Lung (tissue), 12 donors: ENCODE data around the gene NFATC2IP. TPM values are rescaled to one million over a fixed set of nuclear protein-coding genes. Genes with fewer than 3 reads are reported as not detected.

Experiments used
- ATAC-seq: fragments of 200-7000 bp; cut with Tn5 transposase; one replicate; pipeline ENCODE4 v1.9.1; 2020; ENCODE audit warnings: moderate number of reproducible peaks; ENCODE audit not compliant: insufficient read depth, low FRiP score
- DNase-seq, 3 donors: peaks; one replicate each; pipeline ENCODE4 v3.0.0-alpha.2; 2013 to 2017
- H3K27ac ChIP-seq, 2 donors: one replicate each; pipeline ENCODE4 v1.5.1; 2013; ENCODE audit warnings: mild to moderate bottlenecking in 2 of 2, moderate library complexity in 2 of 2, control low read depth in 1 of 2, inconsistent platforms in 1 of 2, low read depth in 1 of 2, low read length in 1 of 2
- H3K27me3 ChIP-seq, 3 donors: one replicate each; pipeline ENCODE4 v1.5.1; 2013; ENCODE audit warnings: low read length in 2 of 3; ENCODE audit not compliant: control insufficient read depth in 3 of 3, insufficient read depth in 3 of 3
- H3K36me3 ChIP-seq, 4 donors: one replicate each; pipeline ENCODE4 v1.5.1; 2013; ENCODE audit warnings: low read length in 4 of 4, mild to moderate bottlenecking in 1 of 4, moderate library complexity in 1 of 4; ENCODE audit not compliant: control insufficient read depth in 4 of 4, insufficient read depth in 4 of 4
- H3K4me1 ChIP-seq, 5 donors: one replicate each; pipeline ENCODE4 v1.5.1; 2013; ENCODE audit warnings: low read length in 5 of 5, mild to moderate bottlenecking in 2 of 5, moderate library complexity in 1 of 5; ENCODE audit not compliant: control insufficient read depth in 5 of 5, insufficient read depth in 5 of 5
- H3K4me3 ChIP-seq: one replicate; pipeline ENCODE4 v1.5.1; 2013; ENCODE audit warnings: mild to moderate bottlenecking, control low read depth, moderate library complexity
- H3K9ac ChIP-seq, 2 donors: one replicate each; pipeline ENCODE4 v1.5.1; 2013; ENCODE audit warnings: low read length in 2 of 2, control low read depth in 1 of 2; ENCODE audit not compliant: insufficient read depth in 1 of 2
- H3K9me3 ChIP-seq, 4 donors: one replicate each; pipeline ENCODE4 v1.5.1; 2013; ENCODE audit warnings: low read length in 3 of 4, mild to moderate bottlenecking in 1 of 4, moderate library complexity in 1 of 4; ENCODE audit not compliant: control insufficient read depth in 4 of 4, insufficient read depth in 3 of 4
- CTCF ChIP-seq: IDR thresholded peaks from 2 replicates; pipeline ENCODE4 v1.5.1; 2012; ENCODE audit warnings: mild to moderate bottlenecking; ENCODE audit errors: control extremely low read depth, extremely low read depth
- WGBS, 2 donors: extraction: QIAGEN DNeasy Blood & Tissue Kit; methylation state at CpG; one replicate each; pipeline ENCODE4 v1.1.7; 2013; 5-methylcytosine and 5-hydroxymethylcytosine counted together
- polyA plus RNA-seq, 2 donors: library from polyadenylated mRNA; stranded (reverse); fragments of 200-250 nt; gene quantifications; one replicate each; pipeline ENCODE4 v1.2.1, GENCODE V29; 2013
- total RNA-seq, 2 donors: library from RNA; depleted of rRNA in 1 of 2; stranded (reverse); fragments of >200 nt in 1 of 2; gene quantifications; one replicate each; pipeline ENCODE4 v1.2.1, GENCODE V29; 2014 to 2021
- donor health status: control.
- donor health status: control.
- donor health status: Bipolar disorder and iron deficiency.
- donor health status: healthy.
- donor health status: DM: yes; HTN: yes; CAD: no.

The NFATC2IP gene
- total and polyA plus RNA-seq, 4 donors, result 21.0 to 37.0 (median 27.4) TPM

GRCh38 chr16:28943281-28943680, 7.5 kb upstream of the NFATC2IP start:
- Histone ChIP-seq H3K27ac (no peak overlapping the region), H3K9ac (no peak overlapping the region), H3K4me1 (peaks cover 0 to 7% (median 3%) of the 10 kb centered on the region in 5 donors), H3K9me3 (no peaks in the 10 kb centered on the region), H3K27me3 (no peaks in the 10 kb centered on the region), H3K4me3 (no peak overlapping the region), H3K36me3 (no peaks in the 10 kb centered on the region)
- no peak for TF ChIP-seq CTCF
- no peak for ATAC-seq
- no peak for DNase-seq

- WGBS, 2 donors, result 79 to 86% methylated on average over 4 of the region's 4 CpGs
- Histone ChIP-seq H3K4me3 (no peak overlapping the region), H3K4me1 (peaks cover 0 to 10% (median 3%) of the 10 kb centered on the region in 5 donors), H3K27ac (no peak overlapping the region), H3K9ac (no peak overlapping the region), H3K27me3 (no peaks in the 10 kb centered on the region), H3K36me3 (no peaks in the 10 kb centered on the region), H3K9me3 (no peaks in the 10 kb centered on the region)
- TF ChIP-seq CTCF, result no peak
- DNase-seq (no peak), ATAC-seq (no peak)
Measured at GRCh38 chr16:28946681-28947080, 4.1 kb upstream of the NFATC2IP start.

GRCh38 chr16:28951410-28951943, 740 bp downstream of the NFATC2IP start:
- WGBS, 2 donors, result 3 to 4% methylated on average over 17 of the region's 17 CpGs
- Histone ChIP-seq H3K4me3 (peak overlapping the region; percentile 86), H3K27me3 (no peaks in the 10 kb centered on the region), H3K36me3 (peaks cover 11 to 21% (median 19%) of the 10 kb centered on the region in 4 donors), H3K4me1 (peaks cover 0 to 11% (median 0%) of the 10 kb centered on the region in 5 donors), H3K27ac (peak overlapping the region; percentile 74 to 80), H3K9ac (peak overlapping the region in 1 of 2 donors; percentile 17), H3K9me3 (no peaks in the 10 kb centered on the region)
- DNase-seq (no peak), ATAC-seq (no peak)
- no peak for TF ChIP-seq CTCF

- no peak for TF ChIP-seq CTCF
- H3K9me3 ChIP-seq, result no peaks in the 10 kb centered on the region
- H3K4me3 ChIP-seq, result no peak overlapping the region
- H3K27me3 ChIP-seq, result no peaks in the 10 kb centered on the region
- peaks cover 14 to 51% (median 38%) of the 10 kb centered on the region in 4 donors for H3K36me3 ChIP-seq
- H3K27ac ChIP-seq, result no peak overlapping the region
- no peak overlapping the region for H3K9ac ChIP-seq
- WGBS, 2 donors, result 76 to 93% methylated on average over 9 of the region's 9 CpGs
- ATAC-seq (no peak), DNase-seq (no peak)
- H3K4me1 ChIP-seq, result peaks cover 0 to 2% (median 0%) of the 10 kb centered on the region in 5 donors
Measured at GRCh38 chr16:28958216-28958615, 7.5 kb downstream of the NFATC2IP start.
